Heart left ventricle (tissue), 13 donors: ENCODE results near the gene VGF.

ENCODE experiments used
- CTCF ChIP-seq, 12 donors: fragments of 200-600 bp; sonication (generic) in 4 of 12; IDR thresholded peaks; one replicate each; pipeline versions ENCODE4 v1.5.0 to v1.8.0; 2018 to 2022; ENCODE audit warnings: antibody characterized with exemption in 12 of 12, mild to moderate bottlenecking in 5 of 12
- POLR2A ChIP-seq, 2 donors: fragments of 450-650 bp; IDR thresholded peaks; one replicate each; pipeline ENCODE4 v1.6.1; 2017; ENCODE audit warnings: antibody characterized with exemption in 2 of 2, mild to moderate bottlenecking in 2 of 2, moderate library complexity in 2 of 2
- donor health status: ischemic (EF 13 %, LVEDD 7.1; RV severe dilation, severe dysfunction).
- donor health status: DM: no; HTN: yes; CAD: no.
- donor health status: DM: no; HTN: no; CAD: no.
- donor health status: ischemic (EF 25% LVEDD 6.9; RV normal size, moderate dysfunction).
- donor health status: ischemic (EF 25% LVEDD 5.7; RV mildly dilated, moderate dysfunction).
- donor health status: ischemic (EF 35%, LVEDD 5.7; RV mildly dilated, moderate dysfunction).
- donor health status: nonischemic (EF 11% LVEDD 7.7; RV severe dilation, severe dysfunction).
- donor health status: DM: yes; HTN: yes; CAD: no.
- donor health status: PGD.
- donor health status: ischemic (EF 29% LVEDD 5.4; RV normal size, mild dysfunction).
- donor health status: nonischemic (EF 23%, LVEDD 6.1; RV moderate dilation, normal function).

- peak; percentile 77 to 88 (median 83) for TF ChIP-seq CTCF (IDR thresholded peaks at IDR 0.05)
- TF ChIP-seq POLR2A (IDR thresholded peaks at IDR 0.05): no peak
Measured at GRCh38 chr7:101169838-101170551, 4.6 kb upstream of the VGF start.
